ENCODE results near the gene RUSC2. TPM values are rescaled to one million over a fixed set of nuclear protein-coding genes. Genes with fewer than 3 reads are reported as not detected.

RUSC2 gene
- total RNA-seq, 1 experiment from 2014 or later = 49.9 TPM

DNA sequence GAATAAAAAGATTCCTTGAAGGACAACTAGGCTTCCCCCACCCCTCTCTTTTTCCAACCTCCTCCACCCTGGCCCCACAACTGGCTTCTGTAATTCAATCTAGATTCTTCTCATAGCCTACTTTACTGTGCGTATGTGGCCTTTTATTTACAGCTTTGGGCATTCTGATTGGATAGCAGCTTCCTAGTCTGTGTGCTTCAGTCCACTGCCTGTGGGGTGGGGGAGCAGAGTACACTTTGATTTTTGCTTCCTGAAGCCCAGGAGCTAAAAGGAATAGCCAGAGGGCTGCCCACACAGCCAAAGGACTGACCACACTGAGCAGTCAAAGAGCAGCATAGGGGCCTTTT is 30.4 kb downstream of the RUSC2 start:
- no peak for ATAC-seq
- no peak for DNase-seq (ENCODE audit: low read depth, low spot score)
- H3K4me3 ChIP-seq (ENCODE audit: low read depth in 2 of 2, low read length in 2 of 2) = no peak overlapping the region
- H3K27me3 ChIP-seq (ENCODE audit: control insufficient read depth, insufficient read depth, low read length) = no peaks in the 10 kb centered on the region
- H3K36me3 ChIP-seq (ENCODE audit: control insufficient read depth, insufficient read depth, low read length) = no peaks in the 10 kb centered on the region
- peaks cover 80% of the 10 kb centered on the region for H3K4me1 ChIP-seq (ENCODE audit: control insufficient read depth, insufficient read depth, low read length)
- BruUV-seq (replicated peaks) = no TSS peak
- intact Hi-C loops (cut with micrococcal nuclease; ENCODE audit: unreplicated experiment) (no loop called here), in situ Hi-C loops (cut with HindIII; ENCODE audit: low pct_unique_long_range_greater_than_20kb, low sequenced_read_pairs) (no loop called here)
- ChIA-PET CTCF (no interaction called here), POLR2A (interaction anchor here (0.6 kb wide), 1 partner anchor 281 kb away, joined by 4 read pairs; no protein-coding TSS in a partner anchor)
- H3K27ac ChIP-seq (ENCODE audit: low read length) = peak overlapping the region; percentile 100
- no peaks in the 10 kb centered on the region for H3K9me3 ChIP-seq (ENCODE audit: control insufficient read depth, insufficient read depth, low read depth, low read length)
- TF ChIP-seq, protein P1, sequence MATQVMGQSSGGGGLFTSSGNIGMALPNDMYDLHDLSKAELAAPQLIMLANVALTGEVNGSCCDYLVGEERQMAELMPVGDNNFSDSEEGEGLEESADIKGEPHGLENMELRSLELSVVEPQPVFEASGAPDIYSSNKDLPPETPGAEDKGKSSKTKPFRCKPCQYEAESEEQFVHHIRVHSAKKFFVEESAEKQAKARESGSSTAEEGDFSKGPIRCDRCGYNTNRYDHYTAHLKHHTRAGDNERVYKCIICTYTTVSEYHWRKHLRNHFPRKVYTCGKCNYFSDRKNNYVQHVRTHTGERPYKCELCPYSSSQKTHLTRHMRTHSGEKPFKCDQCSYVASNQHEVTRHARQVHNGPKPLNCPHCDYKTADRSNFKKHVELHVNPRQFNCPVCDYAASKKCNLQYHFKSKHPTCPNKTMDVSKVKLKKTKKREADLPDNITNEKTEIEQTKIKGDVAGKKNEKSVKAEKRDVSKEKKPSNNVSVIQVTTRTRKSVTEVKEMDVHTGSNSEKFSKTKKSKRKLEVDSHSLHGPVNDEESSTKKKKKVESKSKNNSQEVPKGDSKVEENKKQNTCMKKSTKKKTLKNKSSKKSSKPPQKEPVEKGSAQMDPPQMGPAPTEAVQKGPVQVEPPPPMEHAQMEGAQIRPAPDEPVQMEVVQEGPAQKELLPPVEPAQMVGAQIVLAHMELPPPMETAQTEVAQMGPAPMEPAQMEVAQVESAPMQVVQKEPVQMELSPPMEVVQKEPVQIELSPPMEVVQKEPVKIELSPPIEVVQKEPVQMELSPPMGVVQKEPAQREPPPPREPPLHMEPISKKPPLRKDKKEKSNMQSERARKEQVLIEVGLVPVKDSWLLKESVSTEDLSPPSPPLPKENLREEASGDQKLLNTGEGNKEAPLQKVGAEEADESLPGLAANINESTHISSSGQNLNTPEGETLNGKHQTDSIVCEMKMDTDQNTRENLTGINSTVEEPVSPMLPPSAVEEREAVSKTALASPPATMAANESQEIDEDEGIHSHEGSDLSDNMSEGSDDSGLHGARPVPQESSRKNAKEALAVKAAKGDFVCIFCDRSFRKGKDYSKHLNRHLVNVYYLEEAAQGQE (IDR thresholded peaks at IDR 0.05; ENCODE audit: insufficient read depth in 1 of 2, low read depth in 2 of 2, low read length in 1 of 2) = no peak

DNA sequence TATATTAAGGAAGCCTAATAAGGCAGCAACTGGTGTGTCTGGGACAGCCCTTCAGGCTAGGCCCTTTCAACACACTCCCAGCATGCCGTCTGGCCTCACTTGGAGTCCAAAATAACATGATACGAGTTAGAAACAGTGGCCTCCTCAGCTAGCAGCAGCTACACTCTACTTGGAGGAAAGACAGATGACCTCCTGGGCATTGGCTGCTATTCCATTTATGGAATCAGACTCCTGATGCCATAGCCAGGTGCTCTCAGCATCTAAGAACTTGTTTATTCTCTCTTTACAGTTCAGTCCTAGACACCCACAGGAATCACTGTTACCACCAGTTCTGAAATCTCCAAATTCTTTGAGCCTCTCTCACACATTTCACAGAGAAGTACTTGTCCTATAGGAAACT is 31.8 kb downstream of the RUSC2 start:
- no TSS peak for BruUV-seq (replicated peaks)
- Histone ChIP-seq H3K4me1 (ENCODE audit: control insufficient read depth, insufficient read depth, low read length) (peaks cover 75% of the 10 kb centered on the region), H3K27me3 (ENCODE audit: control insufficient read depth, insufficient read depth, low read length) (no peaks in the 10 kb centered on the region), H3K36me3 (ENCODE audit: control insufficient read depth, insufficient read depth, low read length) (no peaks in the 10 kb centered on the region), H3K4me3 (ENCODE audit: low read depth in 2 of 2, low read length in 2 of 2) (no peak overlapping the region), H3K27ac (ENCODE audit: low read length) (peak overlapping the region; percentile 100), H3K9me3 (ENCODE audit: control insufficient read depth, insufficient read depth, low read depth, low read length) (no peaks in the 10 kb centered on the region)
- ATAC-seq (no peak), DNase-seq (ENCODE audit: low read depth, low spot score) (no peak)
- in situ Hi-C loops (cut with HindIII; ENCODE audit: low pct_unique_long_range_greater_than_20kb, low sequenced_read_pairs) (no loop called here), intact Hi-C loops (cut with micrococcal nuclease; ENCODE audit: unreplicated experiment) (no loop called here)
- ChIA-PET CTCF (interaction anchor here (0.6 kb wide), 1 partner anchor 34 kb away, joined by 4 read pairs; no protein-coding TSS in a partner anchor), POLR2A (interaction anchor here (1.0 kb wide), 1 partner anchor 11 kb away, joined by 3 read pairs; no protein-coding TSS in a partner anchor)
- TF ChIP-seq TCF7L2 (IDR thresholded peaks at IDR 0.05; ENCODE audit: low read depth, low read length) = no peak
- TF ChIP-seq, protein P2, sequence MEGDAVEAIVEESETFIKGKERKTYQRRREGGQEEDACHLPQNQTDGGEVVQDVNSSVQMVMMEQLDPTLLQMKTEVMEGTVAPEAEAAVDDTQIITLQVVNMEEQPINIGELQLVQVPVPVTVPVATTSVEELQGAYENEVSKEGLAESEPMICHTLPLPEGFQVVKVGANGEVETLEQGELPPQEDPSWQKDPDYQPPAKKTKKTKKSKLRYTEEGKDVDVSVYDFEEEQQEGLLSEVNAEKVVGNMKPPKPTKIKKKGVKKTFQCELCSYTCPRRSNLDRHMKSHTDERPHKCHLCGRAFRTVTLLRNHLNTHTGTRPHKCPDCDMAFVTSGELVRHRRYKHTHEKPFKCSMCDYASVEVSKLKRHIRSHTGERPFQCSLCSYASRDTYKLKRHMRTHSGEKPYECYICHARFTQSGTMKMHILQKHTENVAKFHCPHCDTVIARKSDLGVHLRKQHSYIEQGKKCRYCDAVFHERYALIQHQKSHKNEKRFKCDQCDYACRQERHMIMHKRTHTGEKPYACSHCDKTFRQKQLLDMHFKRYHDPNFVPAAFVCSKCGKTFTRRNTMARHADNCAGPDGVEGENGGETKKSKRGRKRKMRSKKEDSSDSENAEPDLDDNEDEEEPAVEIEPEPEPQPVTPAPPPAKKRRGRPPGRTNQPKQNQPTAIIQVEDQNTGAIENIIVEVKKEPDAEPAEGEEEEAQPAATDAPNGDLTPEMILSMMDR (IDR thresholded peaks at IDR 0.05) = no peak
- TF ChIP-seq, protein P1 (IDR thresholded peaks at IDR 0.05; ENCODE audit: insufficient read depth in 1 of 2, low read depth in 2 of 2, low read length in 1 of 2) = no peak
- no peak for TF ChIP-seq SIN3A (IDR thresholded peaks at IDR 0.05; ENCODE audit: borderline replicate concordance, insufficient read depth, low read depth, low read length)
- TF ChIP-seq POLR2AphosphoS5 (IDR thresholded peaks at IDR 0.05; ENCODE audit: low read depth, low read length) = no peak

Measured in Panc1 (cell line).